GM18873 (cell line): ENCODE results near the gene TRIOBP.
"Not testable (repeated sequence)": the region's sequence is repeated elsewhere in the genome, so short reads cannot be mapped to it uniquely, and the experiment has no call there.

Experiments
- ATAC-seq: cut with Tn5 transposase; IDR thresholded peaks from one replicate; pipeline ENCODE4 v1.9.1; 2021; ENCODE audit warnings: mild to moderate bottlenecking, moderate library complexity, moderate number of reproducible peaks; ENCODE audit not compliant: unreplicated experiment, low FRiP score

Gene TRIOBP

GRCh38 chr22:37696657-37697537, at the start of gene TRIOBP:
Gene TRIOBP (plus strand): TSS chr22:37697048. CDS start chr22:37701366, 4,318 bp downstream.
- peak; percentile 83 for ATAC-seq

GRCh38 chr22:37647317-37647716, 49.5 kb upstream of the TRIOBP start:
- ATAC-seq: no peak

GRCh38 chr22:37647928-37648327, 48.9 kb upstream of the TRIOBP start:
- no peak for ATAC-seq

- no peak for ATAC-seq
Measured at GRCh38 chr22:37650463-37651136, 46.2 kb upstream of the TRIOBP start.

GRCh38 chr22:37654563-37655251, 42.1 kb upstream of the TRIOBP start:
- ATAC-seq: no peak

DNA sequence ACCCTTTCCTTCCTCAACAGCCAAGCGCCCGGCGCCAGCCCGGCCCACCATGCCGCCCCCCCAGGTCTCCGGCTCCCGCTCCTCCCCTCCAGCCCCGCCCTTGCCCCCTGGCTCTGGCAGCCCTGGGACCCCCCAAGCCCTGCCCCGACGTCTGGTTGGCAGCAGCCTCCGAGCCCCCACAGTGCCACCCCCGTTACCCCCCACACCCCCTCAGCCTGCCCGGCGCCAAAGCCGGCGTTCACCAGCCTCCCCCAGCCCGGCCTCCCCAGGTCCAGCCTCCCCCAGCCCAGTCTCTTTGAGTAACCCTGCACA, 41.6 kb upstream of the TRIOBP start:
- no peak for ATAC-seq

DNA sequence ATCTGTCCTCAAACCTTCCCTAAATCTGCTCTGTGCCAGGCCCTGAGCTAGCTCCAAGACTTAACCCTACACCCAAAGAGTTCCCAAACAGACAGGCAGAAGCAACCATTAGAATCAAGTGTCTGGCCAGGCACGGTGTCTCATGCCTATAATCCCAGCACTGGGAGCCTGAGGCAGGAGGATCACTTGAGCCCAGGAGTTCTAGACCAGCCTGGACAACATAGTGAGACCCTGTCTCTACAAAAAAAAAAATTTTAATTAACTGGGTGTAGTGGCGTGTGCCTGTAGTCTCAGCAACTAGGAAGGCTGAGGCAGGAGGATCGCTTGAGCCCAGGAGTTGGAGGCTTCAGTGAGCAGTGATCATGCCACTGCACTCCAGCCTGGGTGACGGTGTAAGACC, 40.3 kb upstream of the TRIOBP start:
- not testable (repeated sequence) for ATAC-seq

GRCh38 chr22:37657590-37658132, 39.2 kb upstream of the TRIOBP start:
- no peak for ATAC-seq

DNA sequence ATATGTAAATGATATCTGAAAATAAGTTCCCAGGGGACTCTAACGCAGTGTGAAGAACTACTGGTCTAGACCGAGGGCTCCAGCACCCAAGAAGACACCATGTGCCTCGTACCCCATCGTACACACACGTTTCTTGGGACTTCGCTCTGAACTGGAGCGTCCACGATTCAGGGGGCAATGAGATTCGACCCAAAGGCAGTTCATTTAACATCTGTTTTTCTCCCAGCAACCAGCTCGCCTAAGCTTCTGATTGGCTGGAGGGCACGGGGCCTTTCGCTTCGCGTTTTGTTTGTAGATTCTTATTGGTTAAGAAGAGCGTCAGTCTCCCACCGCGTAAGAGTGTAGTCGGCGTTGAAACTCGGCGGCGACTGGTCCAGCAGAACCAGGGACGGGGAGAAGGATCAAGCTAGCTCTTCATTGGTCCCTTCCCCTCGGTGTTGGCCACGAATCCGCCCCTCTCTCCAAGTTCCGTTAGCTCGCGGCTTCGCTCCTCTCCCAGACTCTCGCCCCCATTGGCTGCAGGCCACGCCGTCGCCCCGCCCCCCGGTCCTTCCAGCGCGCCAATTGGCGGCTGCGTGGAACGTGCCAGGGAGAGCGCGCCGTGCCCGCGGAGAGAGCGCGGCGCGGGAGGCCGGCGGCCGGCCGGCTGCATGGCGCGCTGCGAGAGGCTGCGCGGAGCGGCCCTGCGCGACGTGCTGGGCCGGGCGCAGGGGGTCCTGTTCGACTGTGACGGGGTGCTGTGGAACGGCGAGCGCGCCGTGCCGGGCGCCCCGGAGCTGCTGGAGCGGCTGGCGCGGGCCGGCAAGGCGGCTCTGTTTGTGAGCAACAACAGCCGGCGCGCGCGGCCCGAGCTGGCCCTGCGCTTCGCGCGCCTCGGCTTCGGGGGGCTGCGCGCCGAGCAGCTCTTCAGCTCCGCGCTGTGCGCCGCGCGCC, 38.4 kb upstream of the TRIOBP start, which contains the start of gene PDXP:
TSS of gene PDXP (plus strand) at position 591 of the 933 bp plus-strand sequence. CDS start at position 651, 60 bp downstream.
- ATAC-seq: peak; percentile 80

- no peak for ATAC-seq
Measured at GRCh38 chr22:37659066-37659896, 37.6 kb upstream of the TRIOBP start.

GRCh38 chr22:37659897-37660708, 36.7 kb upstream of the TRIOBP start:
- ATAC-seq: no peak

- no peak for ATAC-seq
Measured at GRCh38 chr22:37660709-37661045, 36.2 kb upstream of the TRIOBP start.

- no peak for ATAC-seq
Measured at GRCh38 chr22:37661160-37661924, 35.5 kb upstream of the TRIOBP start.

GRCh38 chr22:37662039-37662438, 34.8 kb upstream of the TRIOBP start:
- no peak for ATAC-seq

DNA sequence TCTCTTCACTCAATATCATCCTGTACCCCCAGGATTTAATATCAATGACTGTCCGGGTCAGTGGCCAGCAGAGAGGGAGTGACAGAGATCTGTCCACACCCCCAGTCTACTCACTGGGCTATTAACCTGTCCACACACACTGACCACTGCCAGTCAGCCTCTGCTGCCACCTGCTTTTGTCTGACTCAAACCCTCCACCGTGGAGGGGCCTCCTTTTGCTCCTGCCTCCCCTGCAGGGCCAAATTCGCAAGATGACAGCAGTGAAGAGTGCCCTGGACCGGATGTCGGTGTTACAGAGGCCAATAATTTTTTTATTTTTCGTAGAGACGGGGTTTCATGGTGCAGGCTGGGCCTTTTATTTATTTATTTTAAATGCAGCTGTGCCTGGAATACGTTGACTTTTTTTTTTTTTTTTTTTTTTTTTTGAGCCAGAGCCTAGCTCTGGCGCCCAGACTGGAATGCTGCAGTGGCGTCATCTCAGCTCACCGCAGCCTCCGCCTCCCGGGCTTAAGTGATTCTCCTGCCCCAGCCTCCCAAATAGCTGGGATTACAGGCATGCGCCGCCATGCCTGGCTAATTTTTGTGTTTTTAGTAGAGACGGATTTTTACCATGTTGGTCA, 33.2 kb upstream of the TRIOBP start:
- ATAC-seq: no peak

DNA sequence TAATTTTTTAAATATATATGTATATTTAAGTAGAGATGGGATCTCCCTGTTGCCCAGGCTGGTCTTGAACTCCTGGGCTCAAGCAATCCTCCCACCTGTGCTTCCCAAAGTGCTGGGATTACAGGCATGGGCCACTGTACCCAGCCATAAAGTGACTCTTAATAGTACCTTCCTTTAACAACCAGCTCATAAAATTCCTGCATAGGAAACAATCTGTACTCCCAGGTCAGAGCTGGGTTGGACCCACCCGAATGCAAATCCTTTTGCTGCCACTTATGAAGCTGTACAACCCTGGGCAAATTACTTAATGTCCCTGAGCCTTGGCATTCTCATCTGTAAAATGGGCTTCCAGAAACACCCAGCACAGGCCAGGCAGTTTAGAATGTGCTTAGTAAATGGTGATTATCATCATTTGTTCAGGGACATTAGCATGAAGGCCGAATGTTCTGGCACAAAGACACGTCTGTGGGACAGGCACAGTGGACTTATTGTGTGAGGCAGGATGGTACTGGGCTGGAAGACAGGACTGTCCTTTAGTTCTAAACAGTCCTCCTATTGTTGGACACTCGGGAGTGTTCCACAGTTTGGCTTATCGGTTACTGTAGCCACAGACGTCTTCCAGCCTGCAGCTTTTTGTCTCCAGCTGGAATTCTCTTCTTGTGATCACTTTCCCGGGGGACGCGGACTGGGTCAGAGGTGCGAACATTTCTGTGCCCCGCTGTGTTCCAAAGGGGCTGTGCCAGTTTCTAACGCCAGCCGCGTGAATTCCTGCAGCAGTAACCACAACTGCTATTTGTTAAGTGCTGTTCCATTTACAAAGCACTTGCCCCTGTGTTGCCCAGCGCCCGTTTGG, 32.4 kb upstream of the TRIOBP start:
- no peak for ATAC-seq
